Gastrocnemius medialis (tissue), 4 donors: ENCODE results near the gene USP21. TPM values are rescaled to one million over a fixed set of nuclear protein-coding genes. Genes with fewer than 3 reads are reported as not detected.
A peak's percentile ranks its signal among the peaks of the same experiment; 100 is the strongest.

Experiments
- ATAC-seq, 2 donors: fragments of 150-250 bp; one replicate each; pipeline ENCODE4 v1.9.1; 2016
- DNase-seq, 2 donors: peaks; one replicate each; pipeline ENCODE4 v3.0.0-alpha.2; 2019
- H3K27ac ChIP-seq, 4 donors: fragments of 200-600 bp; sonication (generic); 1 replicate in 1 of 4; 2 replicates in 3 of 4; pipeline ENCODE4 v1.5.1; 2016 to 2018; ENCODE audit warnings: mild to moderate bottlenecking in 2 of 4, moderate library complexity in 1 of 4
- H3K27me3 ChIP-seq, 3 donors: fragments of 200-600 bp; sonication (generic) in 2 of 3; 1 replicate in 1 of 3; 2 replicates in 2 of 3; pipeline versions ENCODE4 v1.5.1 to v1.6.0; 2016 to 2019; ENCODE audit warnings: mild to moderate bottlenecking in 1 of 3, moderate library complexity in 1 of 3
- H3K36me3 ChIP-seq, 2 donors: fragments of 200-600 bp; sonication (generic) in 1 of 2; one replicate each; pipeline ENCODE4 v1.5.1; 2017 to 2018
- H3K4me1 ChIP-seq, 2 donors: fragments of 200-600 bp; sonication (generic) in 1 of 2; one replicate each; pipeline ENCODE4 v1.5.1; 2016 to 2017; ENCODE audit warnings: mild to moderate bottlenecking in 2 of 2
- H3K4me3 ChIP-seq, 4 donors: fragments of 200-600 bp; sonication (generic) in 3 of 4; 1 replicate in 1 of 4; 2 replicates in 3 of 4; pipeline ENCODE4 v1.5.1; 2016 to 2019; ENCODE audit warnings: mild to moderate bottlenecking in 2 of 4
- H3K9me3 ChIP-seq, 3 donors: fragments of 200-600 bp; sonication (generic) in 2 of 3; 1 replicate in 1 of 3; 2 replicates in 2 of 3; pipeline ENCODE4 v1.5.1; 2016 to 2019
- POLR2A ChIP-seq, 2 donors: fragments of 450-650 bp; IDR thresholded peaks; one replicate each; pipeline ENCODE4 v1.6.1; 2017; ENCODE audit warnings: antibody characterized with exemption in 2 of 2, mild to moderate bottlenecking in 2 of 2, moderate library complexity in 2 of 2
- in situ Hi-C, 4 donors: fragments of 200-750 bp; cut with MboI; loops; one replicate each; pipeline versions ENCODE4 v1.15.0 to v1.8.0; 2017; ENCODE audit warnings: low sequenced_read_pairs in 4 of 4
- intact Hi-C: fragments of 100-400 bp; cut with DNase I; formaldehyde crosslinking; loops from one replicate; pipeline ENCODE4 v1.15.1; 2023; ENCODE audit warnings: low total_unique reads
- total RNA-seq, 4 donors: library from RNA; depleted of rRNA; stranded (reverse); fragments of >200 nt; gene quantifications; one replicate each; pipeline versions ENCODE4 v1.1.0 to v1.2.3, GENCODE V29; 2016
- TF ChIP-seq, protein P1 (sequence below), 5 experiments: fragments of 450-650 bp in 3 of 5; fragments of 200-600 bp in 2 of 5; sonication (generic) in 2 of 5; IDR thresholded peaks in 4 of 5; conservative IDR thresholded peaks in 1 of 5; 1 replicate in 4 of 5; 2 replicates in 1 of 5; pipeline ENCODE4 v1.5.1; 2016 to 2019; ENCODE audit warnings: antibody characterized with exemption in 5 of 5, mild to moderate bottlenecking in 3 of 5, moderate library complexity in 3 of 5

The USP21 gene
- total RNA-seq, 4 donors from 2014 or later: 16.5 to 20.8 (median 18.0) TPM

DNA sequence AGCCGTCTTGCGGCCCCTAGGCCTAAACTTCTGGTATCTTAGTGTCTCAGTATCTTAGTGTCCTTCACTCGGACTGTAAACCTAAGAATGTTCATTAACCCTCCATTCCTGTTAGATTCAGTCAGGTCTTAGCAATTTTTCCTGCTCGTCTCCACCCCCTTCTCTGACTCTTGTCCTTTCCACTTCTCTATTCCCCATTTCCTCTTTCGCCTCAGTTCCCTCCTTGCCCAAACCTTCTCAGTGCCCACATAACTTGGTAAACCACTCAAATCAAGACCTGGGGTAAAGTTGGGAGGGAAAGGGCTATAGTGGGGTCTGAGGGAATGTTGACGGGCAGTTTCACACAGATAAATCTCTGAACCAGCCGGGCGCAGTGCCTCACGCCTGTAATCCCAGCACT is 55.1 kb downstream of the USP21 start:
- DNase-seq (no peak), ATAC-seq (no peak)
- in situ Hi-C loops: loop anchor here in 2 of 4 donors (25.0 kb wide), 1 partner anchor 523 kb away; the partner anchor contains the start of gene DUSP12 (in 2 of the 2)
- TF ChIP-seq POLR2A (IDR thresholded peaks at IDR 0.05): no peak
- TF ChIP-seq, protein P1, sequence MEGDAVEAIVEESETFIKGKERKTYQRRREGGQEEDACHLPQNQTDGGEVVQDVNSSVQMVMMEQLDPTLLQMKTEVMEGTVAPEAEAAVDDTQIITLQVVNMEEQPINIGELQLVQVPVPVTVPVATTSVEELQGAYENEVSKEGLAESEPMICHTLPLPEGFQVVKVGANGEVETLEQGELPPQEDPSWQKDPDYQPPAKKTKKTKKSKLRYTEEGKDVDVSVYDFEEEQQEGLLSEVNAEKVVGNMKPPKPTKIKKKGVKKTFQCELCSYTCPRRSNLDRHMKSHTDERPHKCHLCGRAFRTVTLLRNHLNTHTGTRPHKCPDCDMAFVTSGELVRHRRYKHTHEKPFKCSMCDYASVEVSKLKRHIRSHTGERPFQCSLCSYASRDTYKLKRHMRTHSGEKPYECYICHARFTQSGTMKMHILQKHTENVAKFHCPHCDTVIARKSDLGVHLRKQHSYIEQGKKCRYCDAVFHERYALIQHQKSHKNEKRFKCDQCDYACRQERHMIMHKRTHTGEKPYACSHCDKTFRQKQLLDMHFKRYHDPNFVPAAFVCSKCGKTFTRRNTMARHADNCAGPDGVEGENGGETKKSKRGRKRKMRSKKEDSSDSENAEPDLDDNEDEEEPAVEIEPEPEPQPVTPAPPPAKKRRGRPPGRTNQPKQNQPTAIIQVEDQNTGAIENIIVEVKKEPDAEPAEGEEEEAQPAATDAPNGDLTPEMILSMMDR (IDR thresholded peaks at IDR 0.05 in 4 of 5, conservative IDR thresholded peaks at IDR 0.05 in 1 of 5): no peak
- H3K27me3 ChIP-seq: no peaks in the 10 kb centered on the region
- peaks cover 0 to 52% of the 10 kb centered on the region in 2 donors for H3K36me3 ChIP-seq
- H3K4me3 ChIP-seq: no peak overlapping the region
- H3K27ac ChIP-seq: peak overlapping the region in 1 of 4 donors; percentile 22
- no peaks in the 10 kb centered on the region for H3K9me3 ChIP-seq
- peaks cover 0 to 4% of the 10 kb centered on the region in 2 donors for H3K4me1 ChIP-seq
- intact Hi-C loops: no loop called here

DNA sequence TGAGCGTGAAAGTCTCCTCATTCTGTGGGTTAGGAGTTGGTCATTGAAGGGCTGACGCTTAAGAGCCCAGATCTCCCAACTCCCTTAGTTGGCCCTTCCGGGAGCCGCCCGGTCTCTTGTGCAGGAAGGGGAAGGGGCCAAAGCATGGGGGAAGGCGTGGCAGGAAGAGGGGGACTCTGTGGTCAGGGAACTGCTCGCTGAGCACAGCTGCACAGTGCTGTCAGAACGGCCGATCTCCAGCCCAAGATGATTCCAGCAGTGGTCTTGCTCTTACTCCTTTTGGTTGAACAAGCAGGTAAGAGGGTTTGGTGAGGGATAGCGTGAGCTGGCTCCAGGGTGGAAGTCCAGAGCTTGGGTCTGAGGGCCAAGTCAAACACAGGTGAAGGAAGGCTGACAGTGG is 55.8 kb downstream of the USP21 start, which contains the start of gene FCER1G:
Gene FCER1G, plus strand, starts transcription at position 220 of the 400 bp plus-strand sequence. Its CDS starts 27 bp downstream, at position 247.
- DNase-seq: peak in 1 of 2 donors; percentile 46
- peak within 1 kb of the TSS in 1 of 4 donors; percentile 34 for H3K4me3 ChIP-seq
- no peaks in the 10 kb centered on the region for H3K9me3 ChIP-seq
- TF ChIP-seq, protein P1 (IDR thresholded peaks at IDR 0.05 in 4 of 5, conservative IDR thresholded peaks at IDR 0.05 in 1 of 5): no peak
- TF ChIP-seq POLR2A (IDR thresholded peaks at IDR 0.05): peak; percentile 27 to 46
- in situ Hi-C loops (loop anchor here in 2 of 4 donors (25.0 kb wide), 1 partner anchor 522 kb away; the partner anchor contains the start of gene DUSP12 (in 2 of the 2)), intact Hi-C loops (no loop called here)
- ATAC-seq: no peak
- peak within 1 kb of the TSS in 3 of 4 donors; percentile 22 to 77 (median 41) for H3K27ac ChIP-seq
- H3K36me3 ChIP-seq: peaks cover 0 to 47% of the 10 kb centered on the region in 2 donors
- no peaks in the 10 kb centered on the region for H3K27me3 ChIP-seq
- no peaks in the 10 kb centered on the region for H3K4me1 ChIP-seq

Other genes with a start within 250 kb of the USP21 start
- gene ITLN2, start 204.7 kb upstream of the USP21 start, total RNA-seq: not detected
- 1 to 10 TPM; 3.1 to 6.0 (median 5.3) TPM for gene F11R, start 138.3 kb upstream of the USP21 start, total RNA-seq
- 10 to 100 TPM in 3 of 4 donors, 1 to 10 TPM in 1; 8.6 to 52.6 (median 16.8) TPM for gene TSTD1, start 120.5 kb upstream of the USP21 start, total RNA-seq
- 10 to 100 TPM; 41.9 to 55.1 (median 49.1) TPM for gene USF1, start 113.5 kb upstream of the USP21 start, total RNA-seq
- 1 to 10 TPM in 2 of 4 donors, under 1 TPM in 2; 0.61 to 1.6 (median 1.0) TPM for gene ARHGAP30, start 89.6 kb upstream of the USP21 start, total RNA-seq
- not detected for gene NECTIN4, start 69.9 kb upstream of the USP21 start, total RNA-seq
- gene KLHDC9, start 61.1 kb upstream of the USP21 start, total RNA-seq: 1 to 10 TPM in 2 of 4 donors, under 1 TPM in 2; 0.89 to 2.4 (median 1.3) TPM
- gene PFDN2, start 41.5 kb upstream of the USP21 start, total RNA-seq: 100 to 1,000 TPM in 1 of 4 donors, 10 to 100 TPM in 3; 62.4 to 106 (median 74.1) TPM
- 10 to 100 TPM; 16.1 to 20.4 (median 17.9) TPM for gene NIT1, start 41.4 kb upstream of the USP21 start, total RNA-seq
- 10 to 100 TPM; 40.2 to 60.2 (median 46.3) TPM for gene DEDD, start 26.8 kb upstream of the USP21 start, total RNA-seq
- gene UFC1, start 5.5 kb upstream of the USP21 start, total RNA-seq: 10 to 100 TPM; 57.9 to 66.7 (median 63.5) TPM
- gene PPOX, start 6.9 kb downstream of the USP21 start, total RNA-seq: 10 to 100 TPM in 2 of 4 donors, 1 to 10 TPM in 2; 4.0 to 14.7 (median 7.3) TPM
- 10 to 100 TPM; 35.5 to 47.7 (median 43.7) TPM for gene B4GALT3, start 18.0 kb downstream of the USP21 start, total RNA-seq
- gene ADAMTS4, start 39.6 kb downstream of the USP21 start, total RNA-seq: 10 to 100 TPM in 1 of 4 donors, 1 to 10 TPM in 3; 1.2 to 12.4 (median 5.2) TPM
- gene NDUFS2, start 42.9 kb downstream of the USP21 start, total RNA-seq: 100 to 1,000 TPM; 206 to 260 (median 226) TPM
- 10 to 100 TPM in 3 of 4 donors, 1 to 10 TPM in 1; 4.2 to 20.4 (median 18.5) TPM for gene FCER1G, start 55.8 kb downstream of the USP21 start, total RNA-seq
- 10 to 100 TPM in 2 of 4 donors, not detected in 2; 22.2 to 57.8 TPM for gene APOA2, start 64.1 kb downstream of the USP21 start, total RNA-seq
- 10 to 100 TPM in 3 of 4 donors, 1 to 10 TPM in 1; 8.3 to 22.7 (median 16.9) TPM for gene TOMM40L, start 66.6 kb downstream of the USP21 start, total RNA-seq
- not detected for gene NR1I3, start 78.7 kb downstream of the USP21 start, total RNA-seq
- gene PCP4L1, start 99.2 kb downstream of the USP21 start, total RNA-seq: not detected
- gene MPZ, start 150.5 kb downstream of the USP21 start, total RNA-seq: 1 to 10 TPM in 3 of 4 donors, under 1 TPM in 1; 0.61 to 3.4 (median 2.1) TPM
- gene SDHC, start 154.9 kb downstream of the USP21 start, total RNA-seq: 100 to 1,000 TPM in 1 of 4 donors, 10 to 100 TPM in 3; 47.5 to 112 (median 63.8) TPM
- gene CFAP126, start 208.4 kb downstream of the USP21 start, total RNA-seq: not detected